Measurements from ENCODE around the gene CFAP141. TPM values are rescaled to one million over a fixed set of nuclear protein-coding genes. Genes with fewer than 3 reads are reported as not detected.

Gene CFAP141
- total and polyA plus RNA-seq, 2 of the 13 experiments (the other 11 are each of a cell fraction or from before 2014, with no cell fraction given), result not detected

GRCh38 chr1:154220071-154220969, 14.2 kb upstream of the CFAP141 start, which contains the start of gene UBAP2L (continued):
- TF ChIP-seq E2F1 (CRISPR knock-in tag; IDR thresholded peaks at IDR 0.05), result peak; percentile 55; the same call in 1 of the 2 replicates
- peak; percentile 93 for TF ChIP-seq ZNF883 (CRISPR knock-in tag; IDR thresholded peaks at IDR 0.05; ENCODE audit: not compliant biosample characterization)
- peak; percentile 92; the same call in 1 of the 2 replicates for TF ChIP-seq HMGXB3 (CRISPR knock-in tag; IDR thresholded peaks at IDR 0.05; ENCODE audit: borderline replicate concordance)
- TF ChIP-seq ZNF180 (CRISPR knock-in tag; IDR thresholded peaks at IDR 0.05; ENCODE audit: borderline replicate concordance, low read depth), result no peak
- TF ChIP-seq MZF1 (CRISPR knock-in tag; IDR thresholded peaks at IDR 0.05; ENCODE audit: borderline replicate concordance), result no peak
- peak; percentile 60; the same call in 1 of the 2 replicates for TF ChIP-seq ZBTB37 (CRISPR knock-in tag; IDR thresholded peaks at IDR 0.05)
- TF ChIP-seq ZBTB21 (CRISPR knock-in tag; IDR thresholded peaks at IDR 0.05), result peak; percentile 76
- peak; percentile 34; the same call in 1 of the 2 replicates for TF ChIP-seq ARID2 (CRISPR knock-in tag; IDR thresholded peaks at IDR 0.05; ENCODE audit: borderline replicate concordance)
- TF ChIP-seq ZNF547 (CRISPR knock-in tag; IDR thresholded peaks at IDR 0.05), result peak; percentile 81
- peak; percentile 63; the same call in 1 of the 2 replicates for TF ChIP-seq ZNF652 (CRISPR knock-in tag; IDR thresholded peaks at IDR 0.05; ENCODE audit: borderline replicate concordance, low read depth)
- 0 out of 2 replicates have a peak, but pooled peaks have one; percentile 53 for TF ChIP-seq HNRNPL (IDR thresholded peaks at IDR 0.05; ENCODE audit: low read depth, low read length)
- TF ChIP-seq ISL2 (CRISPR knock-in tag; IDR thresholded peaks at IDR 0.05), result peak; percentile 66
- no peak for TF ChIP-seq MTA3 (CRISPR knock-in tag; IDR thresholded peaks at IDR 0.05)
- TF ChIP-seq ZSCAN30 (CRISPR knock-in tag; IDR thresholded peaks at IDR 0.05), result no peak
- TF ChIP-seq TOE1 (CRISPR knock-in tag; IDR thresholded peaks at IDR 0.05), result peak; percentile 51; the same call in 1 of the 2 replicates
- TF ChIP-seq MBNL3 (CRISPR knock-in tag; conservative IDR thresholded peaks at IDR 0.05), result no peak
- no peak for TF ChIP-seq PAF1 (CRISPR knock-in tag; IDR thresholded peaks at IDR 0.05)
- TF ChIP-seq ELF4 (CRISPR knock-in tag; IDR thresholded peaks at IDR 0.05; ENCODE audit: borderline replicate concordance), result peak; percentile 85; the same call in 1 of the 2 replicates
- peak; percentile 53; the same call in 1 of the 2 replicates for TF ChIP-seq TMF1 (CRISPR knock-in tag; IDR thresholded peaks at IDR 0.05; ENCODE audit: low read depth)
- peak; percentile 94 for TF ChIP-seq ZNF552 (CRISPR knock-in tag; IDR thresholded peaks at IDR 0.05; ENCODE audit: borderline replicate concordance)
- TF ChIP-seq STAG1 (CRISPR knock-in tag; IDR thresholded peaks at IDR 0.05), result no peak
- peak; percentile 47 for TF ChIP-seq RARA (CRISPR knock-in tag; IDR thresholded peaks at IDR 0.05)
- no peak; the same call in 1 of the 2 replicates for TF ChIP-seq ZNF567 (CRISPR knock-in tag; IDR thresholded peaks at IDR 0.05; ENCODE audit: borderline replicate concordance)

Data from HepG2 (cell line).